Left ventricle myocardium superior (tissue), 1 donor: ENCODE results near the gene CAPN10. TPM values are rescaled to one million over a fixed set of nuclear protein-coding genes. Genes with fewer than 3 reads are reported as not detected.
A peak's percentile ranks its signal among the peaks of the same experiment; 100 is the strongest.

Source experiments
- ATAC-seq: fragments of 200-7000 bp; cut with Tn5 transposase; one replicate; pipeline ENCODE4 v1.9.1; 2020; ENCODE audit warnings: mild to moderate bottlenecking, moderate library complexity
- DNase-seq: peaks from one replicate; pipeline ENCODE4 v3.0.0-alpha.2; 2020
- intact Hi-C: fragments of 100-400 bp; cut with micrococcal nuclease; formaldehyde crosslinking; loops from one replicate; pipeline ENCODE4 v1.11.0; 2022
- total RNA-seq: library from RNA; stranded (reverse); fragmentation: NEBNext Ultra II Directional; extraction: Animal tissue kit (Norgen Biotek cat#: 25700); gene quantifications from one replicate; pipeline ENCODE4 v1.2.1, GENCODE V29; 2021
- donor health status: DM: no; HTN: yes; CAD: no; lungs with severe emphysema.

CAPN10 gene
- total RNA-seq, 1 donor from 2014 or later, result 51.2 TPM

DNA sequence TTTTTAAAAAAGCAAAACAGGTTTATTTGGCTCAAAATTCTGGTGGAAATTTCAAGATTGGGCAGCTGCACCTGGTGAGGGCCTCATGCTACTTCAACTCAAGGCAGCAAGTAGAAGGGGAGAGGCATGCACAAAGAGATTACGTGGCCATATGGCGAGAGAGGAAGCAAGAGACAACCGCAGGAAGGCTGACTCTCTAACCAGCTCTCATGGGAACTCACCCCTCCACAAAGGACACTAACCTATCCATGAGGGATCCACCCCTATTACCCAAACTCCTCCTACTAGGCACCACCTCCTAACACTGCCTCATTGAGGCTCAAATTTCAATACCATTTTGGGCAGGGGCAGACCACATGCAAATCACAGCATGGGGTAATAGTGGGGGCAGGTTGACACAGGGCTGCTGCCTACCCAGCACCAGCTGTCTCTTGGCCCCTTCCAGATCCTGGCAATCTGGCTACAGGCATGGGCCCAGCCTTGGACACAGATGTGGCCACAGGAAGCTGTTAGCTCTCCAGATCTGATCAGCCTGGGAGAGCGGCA, 2.0 kb upstream of the CAPN10 start:
- no peak for ATAC-seq
- peak; percentile 20 for DNase-seq
- intact Hi-C loops, result no loop called here

DNA sequence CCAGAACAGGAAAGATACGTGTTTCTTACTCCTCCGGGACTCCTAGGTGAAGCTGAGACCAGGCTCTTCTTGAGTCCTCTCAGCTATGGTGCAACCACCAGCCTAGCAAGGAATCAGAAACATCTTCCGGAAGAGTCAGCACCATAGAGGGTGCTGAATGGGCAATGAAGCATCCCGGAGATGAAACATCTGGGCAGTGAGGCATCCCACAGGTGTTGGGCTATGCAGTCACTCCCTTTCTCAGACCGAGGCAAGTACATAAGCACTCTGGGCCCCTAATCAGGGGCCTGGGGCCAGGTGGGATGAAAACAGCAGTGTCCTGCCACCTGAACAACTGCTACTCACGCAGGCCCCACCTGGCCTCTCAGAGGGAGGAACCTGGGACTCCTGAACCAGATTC, 1.4 kb upstream of the CAPN10 start:
- intact Hi-C loops, result no loop called here
- no peak for ATAC-seq
- no peak for DNase-seq

DNA sequence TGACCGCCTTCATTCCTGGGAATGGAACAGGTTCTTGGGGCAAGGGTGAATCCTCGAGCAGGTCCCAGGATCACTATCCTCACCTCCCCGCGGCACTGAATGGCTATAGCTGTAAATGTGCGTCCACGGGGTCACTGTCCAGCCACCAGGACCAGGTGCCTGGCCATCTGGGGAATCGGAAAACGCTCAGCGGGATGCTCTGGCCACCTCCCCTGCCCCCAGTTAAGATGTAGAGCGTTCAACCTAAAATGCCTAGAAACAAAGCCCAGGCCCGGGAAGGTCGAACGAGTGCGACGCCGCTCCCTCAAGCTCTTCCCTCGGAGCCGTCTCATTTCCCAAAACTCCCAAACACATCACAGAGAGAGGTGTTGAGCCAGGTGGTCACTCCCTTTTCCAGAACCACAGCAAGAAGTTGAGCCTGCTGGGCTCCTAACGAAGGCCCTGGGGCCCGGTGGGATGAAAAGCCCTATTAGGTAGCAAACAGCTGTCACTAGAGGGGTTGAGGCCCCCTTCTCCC, 795 bp upstream of the CAPN10 start:
- no peak for DNase-seq
- ATAC-seq, result no peak
- intact Hi-C loops, result no loop called here

DNA sequence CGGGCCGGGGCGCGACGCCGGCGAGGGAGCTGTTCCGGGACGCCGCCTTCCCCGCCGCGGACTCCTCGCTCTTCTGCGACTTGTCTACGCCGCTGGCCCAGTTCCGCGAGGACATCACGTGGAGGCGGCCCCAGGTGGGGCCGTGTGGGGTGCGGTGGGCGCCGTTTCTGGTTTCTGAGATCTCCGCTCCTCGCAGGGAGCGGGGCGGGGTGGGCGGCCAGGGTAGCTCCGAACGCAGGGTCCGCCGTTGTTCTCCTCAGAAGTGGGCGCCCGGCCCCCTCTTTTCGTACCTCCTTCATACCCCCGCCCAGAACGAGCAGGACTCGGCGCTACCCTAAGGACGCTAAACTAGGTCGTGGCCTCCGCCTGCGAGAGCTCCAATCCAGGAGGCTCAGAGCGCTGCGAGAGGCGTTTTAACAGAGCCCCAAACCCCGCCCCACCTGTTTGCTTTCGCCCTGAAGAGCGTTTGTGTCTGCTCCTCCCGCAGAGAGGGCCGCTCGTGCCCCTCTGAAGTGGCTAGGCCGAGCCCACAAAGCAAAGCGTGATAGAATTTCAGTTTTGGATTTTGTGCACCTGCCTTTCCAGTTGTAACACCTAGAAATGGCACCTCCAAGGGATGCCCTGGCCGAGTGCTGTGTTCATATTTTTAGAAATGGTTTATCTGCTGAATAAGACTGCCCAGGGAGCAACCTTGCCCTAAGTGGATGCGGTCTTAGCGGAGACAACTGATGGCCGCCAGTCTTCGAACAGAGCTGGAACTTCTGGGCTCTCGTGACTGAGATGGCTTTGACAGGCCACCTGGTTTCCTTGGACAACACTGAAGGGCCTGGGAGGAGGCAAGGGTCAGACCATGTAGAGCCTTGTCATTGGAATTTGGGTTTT, 626 bp downstream of the CAPN10 start:
- intact Hi-C loops, result no loop called here
- ATAC-seq (peak; percentile 23), DNase-seq (peak; percentile 47)

DNA sequence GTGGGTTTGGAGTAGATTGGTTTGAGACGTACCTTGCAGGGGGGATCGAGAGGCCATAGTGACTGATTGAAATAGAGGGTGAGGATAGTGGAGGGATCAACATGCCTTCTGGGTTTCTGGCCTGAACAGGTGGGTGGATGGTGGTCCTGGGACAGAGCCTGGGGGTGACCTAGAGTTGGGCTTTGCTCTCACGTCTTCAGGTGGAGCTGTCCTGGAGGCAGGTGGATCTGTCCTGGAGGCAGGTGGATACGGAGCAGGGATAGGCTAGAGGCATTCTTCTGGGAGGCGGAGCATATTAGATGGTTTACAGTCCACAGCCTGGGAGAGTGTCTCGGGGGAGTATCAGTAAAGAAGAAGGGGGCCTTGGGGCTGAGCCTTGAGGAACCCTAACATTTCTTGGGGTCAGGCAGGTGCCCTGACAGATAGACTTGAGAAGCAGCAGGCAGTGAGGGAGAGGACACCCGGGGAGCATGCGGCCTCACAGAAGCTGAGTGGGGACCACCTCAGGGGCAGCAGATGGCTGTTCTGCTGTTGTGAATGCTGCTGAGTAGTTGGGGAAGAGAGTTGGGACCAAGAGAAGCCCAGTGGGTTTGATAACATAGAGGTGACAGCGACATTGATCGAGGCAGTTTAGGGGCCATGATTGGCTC, 1.6 kb downstream of the CAPN10 start:
- intact Hi-C loops, result no loop called here
- DNase-seq (peak; percentile 11), ATAC-seq (no peak)

DNA sequence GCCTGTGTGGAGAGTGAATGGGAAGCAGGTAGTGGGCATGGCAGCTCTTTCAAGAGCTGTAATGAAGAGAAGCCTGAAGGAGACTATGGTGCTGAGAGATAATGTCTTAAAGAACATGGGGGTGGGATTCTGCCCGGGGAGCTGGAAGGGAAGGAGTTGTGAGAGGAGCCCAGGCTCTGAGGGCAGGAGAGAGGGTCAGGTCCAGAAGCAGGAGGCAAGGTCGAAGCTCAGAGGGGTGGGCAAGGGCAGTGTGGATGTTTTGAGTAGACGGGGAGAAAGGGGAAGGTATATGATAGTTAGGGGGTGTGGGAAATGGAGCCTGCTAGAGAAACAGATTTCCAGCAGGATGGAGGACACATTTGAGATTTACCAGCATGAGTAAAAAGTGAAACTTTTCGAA, 2.1 kb downstream of the CAPN10 start:
- ATAC-seq, result no peak
- peak; percentile 18 for DNase-seq
- intact Hi-C loops, result no loop called here

DNA sequence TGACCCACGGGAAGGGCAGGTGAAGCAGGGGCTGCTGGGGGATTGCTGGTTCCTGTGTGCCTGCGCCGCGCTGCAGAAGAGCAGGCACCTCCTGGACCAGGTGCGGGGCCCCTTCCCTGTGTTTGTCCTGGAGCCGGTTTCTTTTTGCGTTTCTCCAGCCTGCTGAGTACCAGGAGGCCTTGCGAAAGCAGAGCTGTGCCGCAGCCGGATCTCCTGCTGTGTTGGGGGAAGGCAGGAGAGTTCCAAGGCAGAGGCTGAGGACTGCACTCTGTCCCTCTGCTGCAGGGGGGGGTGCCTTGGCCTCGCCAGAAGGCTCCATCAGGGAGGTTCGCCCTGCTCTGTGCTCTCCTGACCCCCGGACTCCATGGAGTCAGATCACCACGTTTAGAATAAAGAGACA, 2.8 kb downstream of the CAPN10 start:
- DNase-seq (peak; percentile 15), ATAC-seq (no peak)
- intact Hi-C loops, result no loop called here

DNA sequence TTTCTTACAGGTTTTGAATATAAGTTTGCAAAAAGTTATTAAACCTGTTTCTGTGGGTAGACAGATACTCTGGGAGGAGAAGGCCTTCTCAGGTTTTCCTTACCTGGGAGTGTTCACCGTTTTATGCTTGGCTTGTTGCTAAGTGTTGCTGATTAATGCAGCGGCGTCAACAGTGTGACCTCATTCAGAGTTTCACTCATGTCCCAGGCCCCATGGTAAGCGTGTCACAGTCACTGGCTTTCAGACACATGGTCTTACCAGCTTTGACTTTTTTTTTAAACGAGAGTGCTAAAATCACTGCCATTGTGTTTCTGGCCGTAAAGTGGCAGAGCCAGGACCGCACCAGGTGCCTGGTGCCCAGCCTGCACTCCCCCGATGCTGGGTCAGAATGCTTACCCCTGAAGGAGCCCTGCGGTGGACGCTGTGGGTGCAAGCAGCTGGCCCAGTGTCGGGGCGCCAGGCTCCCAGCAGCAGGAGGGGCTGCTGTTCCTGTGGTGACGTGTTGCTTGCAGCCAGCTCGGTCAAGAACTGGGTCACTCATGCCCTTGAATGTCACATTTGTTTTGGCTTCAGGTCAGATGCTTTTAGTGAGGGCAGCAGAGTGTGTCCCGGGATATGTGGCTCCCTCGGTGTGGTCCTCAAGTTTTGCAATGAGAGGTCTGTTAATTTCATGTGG, 3.5 kb downstream of the CAPN10 start:
- DNase-seq (peak; percentile 51), ATAC-seq (no peak)
- intact Hi-C loops, result no loop called here

DNA sequence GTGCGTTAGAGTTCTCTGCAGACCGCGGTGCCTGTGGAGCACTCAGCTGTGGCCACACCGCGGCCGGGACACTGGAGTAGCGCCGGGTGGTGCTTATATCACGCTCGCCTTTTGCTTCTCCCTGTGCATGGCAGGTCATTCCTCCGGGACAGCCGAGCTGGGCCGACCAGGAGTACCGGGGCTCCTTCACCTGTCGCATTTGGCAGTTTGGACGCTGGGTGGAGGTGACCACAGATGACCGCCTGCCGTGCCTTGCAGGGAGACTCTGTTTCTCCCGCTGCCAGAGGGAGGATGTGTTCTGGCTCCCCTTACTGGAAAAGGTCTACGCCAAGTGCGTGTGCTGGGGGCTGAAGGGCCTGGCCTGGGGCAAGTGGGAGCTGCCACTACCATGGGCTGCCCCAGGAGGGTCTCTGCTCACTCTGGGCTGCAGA, 4.2 kb downstream of the CAPN10 start:
- DNase-seq (peak; percentile 37), ATAC-seq (no peak)
- intact Hi-C loops, result no loop called here

DNA sequence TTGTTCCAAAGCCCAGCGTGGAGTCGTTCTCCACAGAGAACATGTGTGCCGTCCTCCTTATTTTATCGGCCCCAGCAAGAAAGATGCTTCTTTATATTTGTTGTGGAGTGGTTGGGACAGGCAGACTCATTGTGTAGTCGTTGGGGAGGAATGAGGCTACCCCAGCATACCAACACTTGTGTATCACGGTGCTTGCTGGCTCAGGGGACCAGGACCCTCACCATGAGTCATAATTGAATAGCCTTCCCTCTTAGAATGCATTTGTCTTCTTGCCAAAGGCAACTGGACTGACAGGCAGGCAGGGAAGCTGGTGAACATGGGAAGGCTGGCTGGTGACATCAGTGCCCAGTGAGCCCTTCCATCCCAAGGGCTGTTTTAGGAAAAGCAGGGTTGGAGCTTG, 4.7 kb downstream of the CAPN10 start:
- DNase-seq (no peak), ATAC-seq (no peak)
- intact Hi-C loops, result no loop called here

DNA sequence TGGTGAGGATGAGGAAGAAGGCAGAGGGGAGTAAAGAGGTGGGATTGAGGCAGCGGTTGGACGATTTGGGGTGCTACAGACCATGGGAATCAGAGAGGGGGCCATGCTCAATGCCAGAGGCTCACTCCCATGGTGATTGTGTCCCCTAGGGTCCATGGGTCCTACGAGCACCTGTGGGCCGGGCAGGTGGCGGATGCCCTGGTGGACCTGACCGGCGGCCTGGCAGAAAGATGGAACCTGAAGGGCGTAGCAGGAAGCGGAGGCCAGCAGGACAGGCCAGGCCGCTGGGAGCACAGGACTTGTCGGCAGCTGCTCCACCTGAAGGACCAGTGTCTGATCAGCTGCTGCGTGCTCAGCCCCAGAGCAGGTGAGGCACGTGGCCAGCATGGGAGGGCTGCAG, 5.2 kb downstream of the CAPN10 start:
- ATAC-seq, result no peak
- no peak for DNase-seq
- intact Hi-C loops, result no loop called here

DNA sequence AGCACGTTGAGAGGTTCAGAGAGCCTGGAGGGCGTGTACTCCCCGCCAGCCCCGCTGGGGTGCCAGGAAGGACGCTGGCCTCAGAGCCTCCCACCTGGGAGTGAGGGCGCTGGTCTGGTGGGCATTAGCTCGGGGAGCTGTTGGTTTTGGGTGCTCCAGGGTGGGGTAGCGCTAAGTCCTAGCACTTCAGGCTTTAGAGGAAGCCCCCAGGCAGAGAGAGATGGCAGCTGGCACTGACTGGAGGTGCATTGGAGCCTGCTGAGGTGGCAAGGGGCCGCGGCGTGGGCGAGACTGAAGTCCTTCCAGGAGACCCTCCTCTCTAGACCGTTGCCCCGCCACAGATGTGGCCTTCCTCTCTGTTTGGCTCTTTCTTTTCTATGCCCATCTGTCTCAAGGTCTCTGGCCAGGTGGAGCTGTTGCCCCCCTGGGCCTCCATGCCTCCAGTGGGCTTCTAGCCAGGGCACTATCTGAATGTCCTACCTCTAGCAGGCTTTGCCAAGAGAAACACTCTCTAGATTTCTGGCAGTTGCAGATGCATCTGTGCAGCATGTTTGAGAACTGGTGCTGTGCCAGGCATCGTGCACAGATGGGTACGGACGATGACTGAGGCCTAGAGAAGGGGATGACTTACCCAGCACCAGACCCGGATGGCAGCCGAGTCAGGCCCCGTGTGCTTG, 6.6 kb downstream of the CAPN10 start:
- DNase-seq (peak; percentile 77), ATAC-seq (peak; percentile 56)
- intact Hi-C loops, result no loop called here

DNA sequence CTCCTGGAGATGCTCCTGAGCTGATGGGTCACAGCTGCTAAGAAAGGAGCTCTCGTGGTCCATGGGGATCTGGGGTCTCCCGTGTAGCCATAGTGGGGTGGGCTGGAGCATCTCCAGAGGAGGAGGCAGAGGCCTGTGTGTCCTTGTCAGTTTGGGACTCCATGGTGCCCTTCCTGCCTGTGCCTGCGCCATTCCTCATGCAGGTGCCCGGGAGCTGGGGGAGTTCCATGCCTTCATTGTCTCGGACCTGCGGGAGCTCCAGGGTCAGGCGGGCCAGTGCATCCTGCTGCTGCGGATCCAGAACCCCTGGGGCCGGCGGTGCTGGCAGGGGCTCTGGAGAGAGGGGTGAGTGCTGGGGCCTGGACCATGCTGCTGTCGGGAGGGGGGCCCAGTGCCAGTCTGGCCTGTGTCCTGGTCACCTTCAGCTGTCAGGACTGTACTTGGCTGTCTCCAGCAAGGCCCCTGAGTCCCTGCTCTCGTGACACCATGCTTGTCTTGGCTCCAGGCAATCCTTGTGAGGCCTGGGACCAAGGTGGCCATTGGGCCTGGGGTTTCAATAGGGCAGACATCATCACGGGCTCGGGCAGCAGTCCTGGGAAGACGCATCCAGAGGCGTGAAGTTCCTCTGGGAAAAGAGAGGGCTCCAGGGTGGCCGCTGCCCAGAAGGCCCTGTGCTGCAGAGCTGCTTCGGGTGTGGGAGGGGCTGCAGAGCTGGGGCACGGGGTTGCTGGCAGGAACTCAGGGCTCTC, 7.3 kb downstream of the CAPN10 start:
- DNase-seq, result peak; percentile 87
- ATAC-seq, result peak; percentile 72
- intact Hi-C loops, result no loop called here

DNA sequence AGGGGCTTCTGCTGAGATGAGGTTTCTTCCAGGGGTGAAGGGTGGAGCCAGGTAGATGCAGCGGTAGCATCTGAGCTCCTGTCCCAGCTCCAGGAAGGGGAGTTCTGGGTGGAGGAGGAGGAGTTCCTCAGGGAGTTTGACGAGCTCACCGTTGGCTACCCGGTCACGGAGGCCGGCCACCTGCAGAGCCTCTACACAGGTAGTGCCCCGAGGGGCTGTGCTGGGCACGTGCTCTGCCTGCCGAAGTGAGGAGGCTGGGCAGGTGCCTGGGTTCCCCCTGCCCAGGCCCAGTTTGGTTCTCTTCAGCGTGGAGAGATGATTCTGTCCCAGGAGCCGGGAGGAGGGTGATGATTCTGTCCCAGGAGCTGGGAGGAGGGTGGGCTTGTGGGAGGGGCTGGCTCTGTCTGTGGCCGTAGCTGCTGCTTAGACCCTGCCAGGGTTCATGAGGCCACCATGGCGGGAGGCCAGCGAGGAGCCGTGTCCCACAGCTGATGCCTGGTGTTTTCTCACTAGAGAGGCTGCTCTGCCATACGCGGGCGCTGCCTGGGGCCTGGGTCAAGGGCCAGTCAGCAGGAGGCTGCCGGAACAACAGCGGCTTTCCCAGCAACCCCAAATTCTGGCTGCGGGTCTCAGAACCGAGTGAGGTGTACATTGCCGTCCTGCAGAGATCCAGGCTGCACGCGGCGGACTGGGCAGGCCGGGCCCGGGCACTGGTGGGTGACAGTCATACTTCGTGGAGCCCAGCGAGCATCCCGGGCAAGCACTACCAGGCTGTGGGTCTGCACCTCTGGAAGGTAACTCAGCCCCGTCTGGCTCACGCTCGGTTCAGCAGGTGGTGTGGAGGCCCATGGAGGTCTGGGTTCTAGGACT, 8.2 kb downstream of the CAPN10 start:
- no peak for DNase-seq
- ATAC-seq, result no peak
- intact Hi-C loops, result no loop called here

DNA sequence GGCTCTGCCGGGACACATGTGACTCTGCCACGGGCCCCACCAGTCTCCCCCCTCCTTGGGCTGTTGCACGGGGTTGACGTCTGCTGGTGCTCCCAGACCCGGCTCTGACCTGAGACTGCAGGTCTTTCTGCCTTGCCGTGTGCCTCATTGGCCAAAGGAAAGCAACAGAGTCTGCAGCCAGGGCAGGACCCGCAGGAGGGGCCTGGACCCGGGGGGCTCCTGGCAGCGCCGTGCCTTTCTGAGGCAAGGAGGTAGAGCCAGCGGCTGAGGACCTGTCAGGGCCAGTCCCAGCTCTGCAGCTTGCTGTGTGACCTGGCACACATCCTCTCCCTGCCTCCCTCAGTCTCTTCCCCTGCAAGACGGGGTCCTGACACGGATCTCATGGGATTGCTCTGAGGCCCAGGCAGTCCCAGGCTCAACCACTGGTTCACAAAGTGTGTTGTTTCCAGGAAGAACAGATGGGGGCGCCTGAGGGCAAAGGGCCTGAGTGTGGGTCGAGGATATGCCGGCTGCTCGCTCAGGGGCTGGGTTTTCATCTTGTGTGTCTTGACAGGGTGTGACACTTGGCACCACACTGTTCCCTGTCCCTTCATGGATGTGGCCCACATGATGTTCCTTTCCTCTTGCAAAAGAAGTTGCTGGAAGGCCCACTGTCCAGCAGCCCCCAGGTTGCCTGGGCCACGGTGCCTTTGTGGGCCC, 9.0 kb downstream of the CAPN10 start:
- peak; percentile 12 for ATAC-seq
- DNase-seq, result no peak
- intact Hi-C loops, result no loop called here

DNA sequence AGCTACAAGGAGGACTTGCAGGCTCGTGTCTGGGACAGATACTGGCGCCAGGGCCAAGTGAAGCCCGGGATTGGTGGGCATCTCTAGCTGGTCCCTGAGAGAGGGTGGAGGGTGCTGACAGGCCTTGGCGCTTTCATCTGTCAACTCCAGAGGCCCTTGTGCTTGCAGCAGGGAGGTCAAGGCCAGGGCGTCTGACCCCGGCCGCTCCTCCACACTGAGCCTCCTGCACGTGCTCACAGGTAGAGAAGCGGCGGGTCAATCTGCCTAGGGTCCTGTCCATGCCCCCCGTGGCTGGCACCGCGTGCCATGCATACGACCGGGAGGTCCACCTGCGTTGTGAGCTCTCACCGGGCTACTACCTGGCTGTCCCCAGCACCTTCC, 9.5 kb downstream of the CAPN10 start:
- peak; percentile 32 for ATAC-seq
- intact Hi-C loops, result no loop called here
- peak; percentile 74 for DNase-seq

DNA sequence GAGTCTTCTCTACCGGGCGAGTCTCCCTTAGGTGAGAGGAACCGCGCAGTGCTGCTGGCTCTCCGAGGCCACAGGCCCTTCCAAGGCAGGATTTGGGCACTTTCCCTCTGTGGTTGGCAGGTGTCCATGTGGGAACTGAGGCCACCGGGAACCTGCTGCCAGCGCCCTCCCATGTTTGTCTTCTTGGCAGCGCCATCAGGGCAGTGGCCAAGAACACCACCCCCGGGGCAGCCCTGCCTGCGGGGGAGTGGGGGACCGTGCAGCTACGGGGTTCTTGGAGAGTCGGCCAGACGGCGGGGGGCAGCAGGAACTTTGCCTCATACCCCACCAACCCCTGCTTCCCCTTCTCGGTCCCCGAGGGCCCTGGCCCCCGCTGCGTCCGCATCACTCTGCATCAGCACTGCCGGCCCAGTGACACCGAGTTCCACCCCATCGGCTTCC, 10.0 kb downstream of the CAPN10 start:
- peak; percentile 72 for ATAC-seq
- intact Hi-C loops, result no loop called here
- DNase-seq, result peak; percentile 86
